ENCODE results near the gene NT5C3B. TPM values are rescaled to one million over a fixed set of nuclear protein-coding genes. Genes with fewer than 3 reads are reported as not detected.
"Not testable (repeated sequence)": the region's sequence is repeated elsewhere in the genome, so short reads cannot be mapped to it uniquely, and the experiment has no call there.

The NT5C3B gene
- total RNA-seq, 1 experiment from 2014 or later: 118 TPM

DNA sequence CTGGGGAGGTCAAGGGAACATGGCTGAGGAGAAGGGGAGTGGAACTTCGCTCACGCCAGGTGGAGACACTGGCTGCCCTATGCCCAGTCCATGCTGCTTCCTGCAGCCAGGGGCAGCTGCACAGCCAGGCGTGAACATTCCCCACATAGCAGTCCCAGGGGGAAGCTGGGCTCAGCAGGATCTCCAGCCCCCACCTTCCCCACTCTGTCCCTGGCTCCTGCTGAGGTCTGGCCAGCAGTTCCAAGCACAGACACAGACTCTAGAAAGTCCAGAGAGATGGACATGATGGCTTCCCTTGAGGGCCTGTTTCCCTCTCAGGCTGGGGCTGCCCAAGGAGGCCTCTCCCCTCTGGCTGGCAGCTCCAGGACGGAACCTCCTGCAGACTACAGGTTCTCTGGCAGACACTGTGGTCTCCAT lies 58.9 kb downstream of the NT5C3B start:
- ChIA-PET POLR2A (interaction anchor here (0.7 to 1.9 kb wide), 3 partner anchors 9 to 27 kb away, joined by 3 to 14 read pairs (median 4); partner anchors contain the start of gene JUP), CTCF (interaction anchor here (0.5 to 1.9 kb wide), 5 partner anchors 9 to 315 kb away, joined by 3 to 26 read pairs (median 4); partner anchors contain the start of gene JUP)
- no peaks in the 10 kb centered on the region for H3K27me3 ChIP-seq (ENCODE audit: control insufficient read depth, insufficient read depth, low read length)
- H3K9me3 ChIP-seq (ENCODE audit: control insufficient read depth, insufficient read depth, low read depth, low read length): no peaks in the 10 kb centered on the region
- no peaks in the 10 kb centered on the region for H3K36me3 ChIP-seq (ENCODE audit: control insufficient read depth, insufficient read depth, low read length)
- peak overlapping the region; percentile 94 for H3K27ac ChIP-seq (ENCODE audit: low read length)
- H3K4me3 ChIP-seq (ENCODE audit: low read depth in 2 of 2, low read length in 2 of 2): peak overlapping the region in 1 of 2 experiments; percentile 1; a peak in 1 of 4 replicates
- ATAC-seq: peak; percentile 80
- BruUV-seq (replicated peaks): no TSS peak
- DNase-seq (ENCODE audit: low read depth, low spot score): no peak
- peaks cover 69% of the 10 kb centered on the region for H3K4me1 ChIP-seq (ENCODE audit: control insufficient read depth, insufficient read depth, low read length)
- intact Hi-C loops (cut with micrococcal nuclease; ENCODE audit: unreplicated experiment) (no loop called here), in situ Hi-C loops (cut with HindIII; ENCODE audit: low pct_unique_long_range_greater_than_20kb, low sequenced_read_pairs) (no loop called here)
- TF ChIP-seq SIN3A (IDR thresholded peaks at IDR 0.05; ENCODE audit: borderline replicate concordance, insufficient read depth, low read depth, low read length) (no peak), TCF7L2 (IDR thresholded peaks at IDR 0.05; ENCODE audit: low read depth, low read length) (no peak), POLR2AphosphoS5 (IDR thresholded peaks at IDR 0.05; ENCODE audit: low read depth, low read length) (no peak)
- TF ChIP-seq, protein P1, sequence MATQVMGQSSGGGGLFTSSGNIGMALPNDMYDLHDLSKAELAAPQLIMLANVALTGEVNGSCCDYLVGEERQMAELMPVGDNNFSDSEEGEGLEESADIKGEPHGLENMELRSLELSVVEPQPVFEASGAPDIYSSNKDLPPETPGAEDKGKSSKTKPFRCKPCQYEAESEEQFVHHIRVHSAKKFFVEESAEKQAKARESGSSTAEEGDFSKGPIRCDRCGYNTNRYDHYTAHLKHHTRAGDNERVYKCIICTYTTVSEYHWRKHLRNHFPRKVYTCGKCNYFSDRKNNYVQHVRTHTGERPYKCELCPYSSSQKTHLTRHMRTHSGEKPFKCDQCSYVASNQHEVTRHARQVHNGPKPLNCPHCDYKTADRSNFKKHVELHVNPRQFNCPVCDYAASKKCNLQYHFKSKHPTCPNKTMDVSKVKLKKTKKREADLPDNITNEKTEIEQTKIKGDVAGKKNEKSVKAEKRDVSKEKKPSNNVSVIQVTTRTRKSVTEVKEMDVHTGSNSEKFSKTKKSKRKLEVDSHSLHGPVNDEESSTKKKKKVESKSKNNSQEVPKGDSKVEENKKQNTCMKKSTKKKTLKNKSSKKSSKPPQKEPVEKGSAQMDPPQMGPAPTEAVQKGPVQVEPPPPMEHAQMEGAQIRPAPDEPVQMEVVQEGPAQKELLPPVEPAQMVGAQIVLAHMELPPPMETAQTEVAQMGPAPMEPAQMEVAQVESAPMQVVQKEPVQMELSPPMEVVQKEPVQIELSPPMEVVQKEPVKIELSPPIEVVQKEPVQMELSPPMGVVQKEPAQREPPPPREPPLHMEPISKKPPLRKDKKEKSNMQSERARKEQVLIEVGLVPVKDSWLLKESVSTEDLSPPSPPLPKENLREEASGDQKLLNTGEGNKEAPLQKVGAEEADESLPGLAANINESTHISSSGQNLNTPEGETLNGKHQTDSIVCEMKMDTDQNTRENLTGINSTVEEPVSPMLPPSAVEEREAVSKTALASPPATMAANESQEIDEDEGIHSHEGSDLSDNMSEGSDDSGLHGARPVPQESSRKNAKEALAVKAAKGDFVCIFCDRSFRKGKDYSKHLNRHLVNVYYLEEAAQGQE (IDR thresholded peaks at IDR 0.05; ENCODE audit: insufficient read depth in 1 of 2, low read depth in 2 of 2, low read length in 1 of 2): no peak
- TF ChIP-seq, protein P2, sequence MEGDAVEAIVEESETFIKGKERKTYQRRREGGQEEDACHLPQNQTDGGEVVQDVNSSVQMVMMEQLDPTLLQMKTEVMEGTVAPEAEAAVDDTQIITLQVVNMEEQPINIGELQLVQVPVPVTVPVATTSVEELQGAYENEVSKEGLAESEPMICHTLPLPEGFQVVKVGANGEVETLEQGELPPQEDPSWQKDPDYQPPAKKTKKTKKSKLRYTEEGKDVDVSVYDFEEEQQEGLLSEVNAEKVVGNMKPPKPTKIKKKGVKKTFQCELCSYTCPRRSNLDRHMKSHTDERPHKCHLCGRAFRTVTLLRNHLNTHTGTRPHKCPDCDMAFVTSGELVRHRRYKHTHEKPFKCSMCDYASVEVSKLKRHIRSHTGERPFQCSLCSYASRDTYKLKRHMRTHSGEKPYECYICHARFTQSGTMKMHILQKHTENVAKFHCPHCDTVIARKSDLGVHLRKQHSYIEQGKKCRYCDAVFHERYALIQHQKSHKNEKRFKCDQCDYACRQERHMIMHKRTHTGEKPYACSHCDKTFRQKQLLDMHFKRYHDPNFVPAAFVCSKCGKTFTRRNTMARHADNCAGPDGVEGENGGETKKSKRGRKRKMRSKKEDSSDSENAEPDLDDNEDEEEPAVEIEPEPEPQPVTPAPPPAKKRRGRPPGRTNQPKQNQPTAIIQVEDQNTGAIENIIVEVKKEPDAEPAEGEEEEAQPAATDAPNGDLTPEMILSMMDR (IDR thresholded peaks at IDR 0.05): no peak

DNA sequence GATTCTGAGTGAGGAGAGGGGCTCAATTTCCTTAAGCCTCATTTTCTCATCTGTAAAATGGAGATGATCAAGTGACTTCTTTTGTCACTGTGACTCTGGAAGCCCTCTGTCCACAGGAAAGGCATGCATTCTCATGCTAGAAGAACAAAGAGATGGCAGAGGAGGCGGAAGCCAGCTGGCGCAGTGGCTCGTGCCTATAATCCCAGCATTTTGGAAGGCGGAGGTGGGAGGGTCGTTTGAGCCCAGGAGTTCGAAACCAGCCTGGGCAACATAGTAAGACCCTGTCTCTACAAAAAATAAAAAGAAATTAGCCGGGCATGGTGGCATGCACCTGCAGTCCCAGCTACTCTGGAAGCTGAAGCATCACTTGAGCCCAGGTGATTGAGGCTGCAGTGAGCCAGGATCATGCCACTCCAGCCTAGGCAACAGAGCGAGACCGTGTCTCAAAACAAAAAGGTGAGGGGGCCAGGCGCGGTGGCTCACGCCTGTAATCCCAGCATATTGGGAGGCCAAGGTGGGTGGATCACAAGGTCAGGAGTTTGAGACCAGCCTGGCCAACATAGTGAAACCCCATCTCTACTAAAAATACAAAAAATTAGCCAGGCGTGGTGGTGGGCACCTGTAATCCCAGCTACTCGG lies 59.7 kb downstream of the NT5C3B start:
- CTCF ChIA-PET: interaction anchor here (0.5 to 1.1 kb wide), 3 partner anchors 23 to 87 kb away, joined by 3 to 5 read pairs (median 4); no protein-coding TSS in a partner anchor
- H3K4me3 ChIP-seq (ENCODE audit: low read depth in 2 of 2, low read length in 2 of 2); H3K27me3 ChIP-seq (ENCODE audit: control insufficient read depth, insufficient read depth, low read length); intact Hi-C loops (cut with micrococcal nuclease; ENCODE audit: unreplicated experiment); POLR2A ChIA-PET; H3K36me3 ChIP-seq (ENCODE audit: control insufficient read depth, insufficient read depth, low read length); H3K9me3 ChIP-seq (ENCODE audit: control insufficient read depth, insufficient read depth, low read depth, low read length); BruUV-seq (replicated peaks); ATAC-seq; in situ Hi-C loops (cut with HindIII; ENCODE audit: low pct_unique_long_range_greater_than_20kb, low sequenced_read_pairs); DNase-seq (ENCODE audit: low read depth, low spot score): not testable (repeated sequence)
- Histone ChIP-seq H3K4me1 (ENCODE audit: control insufficient read depth, insufficient read depth, low read length) (peaks cover 61% of the 10 kb centered on the region), H3K27ac (ENCODE audit: low read length) (peak overlapping the region; percentile 94)
